ENCODE results near the gene DDX28.
"Not testable (repeated sequence)": the region's sequence is repeated elsewhere in the genome, so short reads cannot be mapped to it uniquely, and the experiment has no call there.

The DDX28 gene

GRCh38 chr16:67999985-68000384 is 23.0 kb downstream of the DDX28 start:
- peak; percentile 32 for DNase-seq (ENCODE audit: low spot score)
- TF ChIP-seq CTCF (IDR thresholded peaks at IDR 0.05; ENCODE audit: extremely low read depth, missing control alignments), result no peak

GRCh38 chr16:67998779-67999688 is 24.0 kb downstream of the DDX28 start, which contains the start of gene DPEP2:
DPEP2 (minus strand) TSS chr16:67999484; CDS start chr16:67993212, 6,272 bp downstream.
- not testable (repeated sequence) for DNase-seq (ENCODE audit: low spot score)

GRCh38 chr16:67998231-67998778 is 24.7 kb downstream of the DDX28 start:
- not testable (repeated sequence) for DNase-seq (ENCODE audit: low spot score)

- DNase-seq (ENCODE audit: low spot score), result no peak
- no peak for TF ChIP-seq CTCF (IDR thresholded peaks at IDR 0.05; ENCODE audit: extremely low read depth, missing control alignments)
Observed at GRCh38 chr16:67996666-67997065, 26.4 kb downstream of the DDX28 start.

- no peak for DNase-seq (ENCODE audit: low spot score)
- no peak for TF ChIP-seq CTCF (IDR thresholded peaks at IDR 0.05; ENCODE audit: extremely low read depth, missing control alignments)
Observed at GRCh38 chr16:67995423-67995822, 27.6 kb downstream of the DDX28 start.

GRCh38 chr16:67994040-67994408 is 29.0 kb downstream of the DDX28 start:
- not testable (repeated sequence) for DNase-seq (ENCODE audit: low spot score)

- peak; percentile 93 for TF ChIP-seq CTCF (IDR thresholded peaks at IDR 0.05; ENCODE audit: extremely low read depth, missing control alignments)
- peak; percentile 91 for DNase-seq (ENCODE audit: low spot score)
Observed at GRCh38 chr16:67993207-67994039, 29.6 kb downstream of the DDX28 start.

GRCh38 chr16:67992661-67993206 is 30.3 kb downstream of the DDX28 start:
- no peak for DNase-seq (ENCODE audit: low spot score)
- no peak for TF ChIP-seq CTCF (IDR thresholded peaks at IDR 0.05; ENCODE audit: extremely low read depth, missing control alignments)
